K562 (cell line): ENCODE results near the gene PRKCE.

Experiments used
- CTBP1 ChIP-seq: fragments of 450-650 bp; IDR thresholded peaks from 2 replicates; pipeline ENCODE4 v1.6.1; 2016; ENCODE audit warnings: borderline replicate concordance
- NR1H2 ChIP-seq: sonication (generic); formaldehyde crosslinking; IDR thresholded peaks from 2 replicates; pipeline ENCODE4 v1.4.0; 2020; ENCODE audit warnings: mild to moderate bottlenecking, missing genetic modification reagents
- RBM34 ChIP-seq: fragments of 200-400 bp; formaldehyde crosslinking; IDR thresholded peaks from 2 replicates; pipeline ENCODE4 v1.6.1; 2018; ENCODE audit warnings: low read length, borderline replicate concordance; ENCODE audit not compliant: insufficient read depth
- SRF ChIP-seq, 2 experiments: fragments of 250-450, 450-650 bp in 1 of 2; sonication (Bioruptor Pico) in 1 of 2; sonication (generic) in 1 of 2; formaldehyde crosslinking; IDR thresholded peaks; 2 replicates each; pipeline versions ENCODE4 v1.5.0 to v1.5.1; 2020 to 2022; ENCODE audit warnings: mild to moderate bottlenecking in 1 of 2, missing genetic modification reagents in 1 of 2

DNA sequence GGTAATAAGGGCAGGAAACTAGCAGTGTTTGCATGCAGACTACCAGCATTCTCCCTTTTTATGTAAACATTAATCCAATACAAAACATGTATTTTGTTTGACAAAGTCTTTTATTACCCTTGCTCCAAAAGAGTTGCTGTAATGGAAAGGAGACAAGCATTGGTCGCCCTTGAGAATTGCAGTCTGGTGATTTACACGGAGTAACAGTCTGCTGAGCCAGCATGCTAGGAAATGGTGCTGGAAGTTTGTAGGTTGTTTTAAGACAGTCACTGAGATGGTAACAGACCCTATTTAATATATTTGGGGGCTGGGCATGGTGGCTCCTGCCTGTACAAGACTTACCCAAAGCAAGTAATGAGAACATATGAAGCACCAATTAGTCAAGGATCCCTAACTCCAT lies 2.8 kb upstream of the PRKCE start:
- TF ChIP-seq RBM34 (no peak), CTBP1 (no peak), NR1H2 (no peak), SRF (CRISPR knock-in tag; IDR thresholded peaks at IDR 0.05) (no peak)
